Fibroblast of skin of right biceps (primary cell): Measurements from ENCODE around the gene TMEM144.

Experiments used
- DNase-seq: peaks from one replicate; pipeline ENCODE4 v3.0.0-alpha.2; 2013

The TMEM144 gene

GRCh38 chr4:158302076-158302866 is 92.0 kb downstream of the TMEM144 start:
- peak; percentile 72 for DNase-seq

DNA sequence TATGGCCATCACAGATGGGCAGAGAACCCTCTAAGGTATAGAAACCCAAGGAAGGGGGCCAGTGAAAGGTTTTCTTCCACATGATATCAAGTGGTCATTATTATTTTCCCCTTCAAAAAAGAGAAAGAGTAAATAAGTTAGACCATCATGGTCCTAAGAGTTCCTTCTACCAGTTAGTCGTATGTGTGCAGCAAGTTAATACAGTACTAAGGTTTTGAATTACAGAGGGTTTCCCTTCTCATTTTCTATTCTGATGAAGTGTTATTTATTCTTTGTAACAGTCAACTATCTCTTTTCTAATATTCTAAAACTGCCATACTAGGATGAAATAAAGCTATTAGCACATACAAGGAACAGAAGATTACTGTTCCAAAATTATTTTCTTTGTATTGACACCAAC is 94.4 kb downstream of the TMEM144 start:
- no peak for DNase-seq
